ENCODE results near the gene EXOC4.

GRCh38 chr7:133282094-133282493 is 29.2 kb downstream of the EXOC4 start:
- TF ChIP-seq CTCF (IDR thresholded peaks at IDR 0.05; ENCODE audit: control extremely low read depth in 1 of 3, insufficient read depth in 1 of 3, low read depth in 1 of 3, low read length in 3 of 3), result no peak
- TF ChIP-seq, protein P1, sequence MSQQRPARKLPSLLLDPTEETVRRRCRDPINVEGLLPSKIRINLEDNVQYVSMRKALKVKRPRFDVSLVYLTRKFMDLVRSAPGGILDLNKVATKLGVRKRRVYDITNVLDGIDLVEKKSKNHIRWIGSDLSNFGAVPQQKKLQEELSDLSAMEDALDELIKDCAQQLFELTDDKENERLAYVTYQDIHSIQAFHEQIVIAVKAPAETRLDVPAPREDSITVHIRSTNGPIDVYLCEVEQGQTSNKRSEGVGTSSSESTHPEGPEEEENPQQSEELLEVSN (IDR thresholded peaks at IDR 0.05), result no peak
- no peak for TF ChIP-seq TAF1 (IDR thresholded peaks at IDR 0.05; ENCODE audit: low read depth, low read length)
- no peak for TF ChIP-seq MAFK (IDR thresholded peaks at IDR 0.05; ENCODE audit: low read depth, low read length)
- TF ChIP-seq BACH1 (IDR thresholded peaks at IDR 0.05; ENCODE audit: low read length), result no peak
- TF ChIP-seq POLR2A (IDR thresholded peaks at IDR 0.05; ENCODE audit: control extremely low read depth in 1 of 2, low read depth in 2 of 2, low read length in 2 of 2), result no peak
- no peak for TF ChIP-seq EZH2 (IDR thresholded peaks at IDR 0.05; ENCODE audit: low read depth, low read length, severe bottlenecking)
- TF ChIP-seq BRCA1 (IDR thresholded peaks at IDR 0.05; ENCODE audit: low read depth, low read length), result no peak
- no peak for TF ChIP-seq RFX5 (IDR thresholded peaks at IDR 0.05; ENCODE audit: borderline replicate concordance, low read depth, low read length)
- no peak for TF ChIP-seq MAX (IDR thresholded peaks at IDR 0.05)
- TF ChIP-seq ZNF274 (IDR thresholded peaks at IDR 0.05; ENCODE audit: borderline replicate concordance, extremely low read depth, low read length), result no peak
- no peak for TF ChIP-seq EP300 (IDR thresholded peaks at IDR 0.05; ENCODE audit: borderline replicate concordance in 1 of 2, low read depth in 2 of 2, low read length in 2 of 2)
- no peak for TF ChIP-seq CEBPB (IDR thresholded peaks at IDR 0.05; ENCODE audit: low read depth, low read length)
- no peak for TF ChIP-seq NRF1 (IDR thresholded peaks at IDR 0.05; ENCODE audit: low read depth, low read length)
